HCT116 (cell line): ENCODE results near the gene CRIP2. TPM values are rescaled to one million over a fixed set of nuclear protein-coding genes. Genes with fewer than 3 reads are reported as not detected.

Experiments used
- ATAC-seq: fragments of 200-7000 bp; cut with Tn5 transposase; 2 replicates; pipeline ENCODE4 v1.9.1; 2020; ENCODE audit warnings: mild to moderate bottlenecking, moderate library complexity
- Bru-seq: library from RNA; stranded (reverse); fragments of 400-500 nt; gene quantifications from one replicate; lab custom pipeline; 2021; lab: Mats Ljungman, UMichigan
- BruChase-seq, 2 experiments: library from RNA; stranded (reverse); fragments of 400-500 nt; gene quantifications; one replicate each; lab custom pipeline; 2021; lab: Mats Ljungman, UMichigan
- BruUV-seq: library from RNA; stranded (reverse); fragments of 400-500 nt; replicated peaks from 2 replicates; lab custom pipeline; 2021; lab: Mats Ljungman, UMichigan
- CTCF ChIA-PET: fragments of 300-600 bp; sonication (Branson Sonifier 250); formaldehyde crosslinking; loops from one replicate; lab custom pipeline; 2021; ENCODE audit warnings: antibody characterized with exemption; lab: Charles Lee
- POLR2A ChIA-PET: fragments of 300-600, 350-600 bp; sonication (Branson Sonifier 250); formaldehyde crosslinking; loops from one replicate; lab custom pipeline; 2021; ENCODE audit warnings: antibody characterized with exemption; lab: Charles Lee
- RAD21 ChIA-PET, 2 experiments: fragments of 300-600 bp; sonication (Branson Sonifier 250); formaldehyde crosslinking; loops; one replicate each; lab custom pipeline; 2023; ENCODE audit warnings: low total read pairs in 2 of 2; ENCODE audit not compliant: uncharacterized antibody in 2 of 2, unreplicated experiment in 2 of 2, low non-redundant PET in 1 of 2; lab: Charles Lee
- DNase-seq: peaks from one replicate; pipeline ENCODE4 v3.0.0-alpha.2; 2010; ENCODE audit warnings: low read depth, low spot score
- H2AFZ ChIP-seq: fragments of 200-600 bp; shearing (Covaris generic), sonication (generic); 2 replicates; pipeline ENCODE4 v1.6.1; 2017; ENCODE audit warnings: low read depth, mixed run types, mixed read lengths, antibody characterized with exemption, low read length; ENCODE audit not compliant: poor library complexity, severe bottlenecking
- H3K27ac ChIP-seq: 2 replicates; pipeline ENCODE4 v1.5.1; 2012; ENCODE audit warnings: low read depth, low read length
- H3K27me3 ChIP-seq: fragments of 200-600 bp; sonication (generic); 2 replicates; pipeline ENCODE4 v1.6.1; 2016; ENCODE audit warnings: mixed run types, low read length, mixed read lengths; ENCODE audit not compliant: insufficient read depth
- H3K36me3 ChIP-seq, 2 experiments: fragments of 200-500 bp in 1 of 2; fragments of 200-600 bp in 1 of 2; sonication (Bioruptor generic) in 1 of 2; sonication (generic) in 1 of 2; 2 replicates each; pipeline versions ENCODE4 v1.5.1 to v1.6.1; 2014 to 2016; ENCODE audit warnings: low read length in 2 of 2, inconsistent platforms in 1 of 2, mixed read lengths in 1 of 2, mixed run types in 1 of 2; ENCODE audit not compliant: insufficient read depth in 2 of 2, control insufficient read depth in 1 of 2
- H3K4me1 ChIP-seq, 2 experiments: fragments of 200-600 bp in 1 of 2; sonication (generic) in 1 of 2; 2 replicates each; pipeline versions ENCODE4 v1.5.1 to v1.6.1; 2012 to 2017; ENCODE audit warnings: low read length in 2 of 2, inconsistent platforms in 1 of 2, mild to moderate bottlenecking in 1 of 2, mixed read lengths in 1 of 2, mixed run types in 1 of 2, moderate library complexity in 1 of 2; ENCODE audit not compliant: insufficient read depth in 2 of 2, control insufficient read depth in 1 of 2
- H3K4me2 ChIP-seq: fragments of 200-600 bp; sonication (generic); 2 replicates; pipeline ENCODE4 v1.6.1; 2017; ENCODE audit warnings: mixed run types, low read length, mixed read lengths
- H3K4me3 ChIP-seq, 2 experiments: fragments of 200-600 bp in 1 of 2; sonication (generic) in 1 of 2; replicated peaks in 1 of 2; 2 replicates each; pipeline ENCODE4 v1.5.1; 2011 to 2016; ENCODE audit warnings: low read length in 2 of 2, control low read depth in 1 of 2, low read depth in 1 of 2, mild to moderate bottlenecking in 1 of 2, mixed read lengths in 1 of 2, mixed run types in 1 of 2
- H3K79me2 ChIP-seq: fragments of 200-600 bp; sonication (generic); 2 replicates; pipeline ENCODE4 v1.6.1; 2017; ENCODE audit warnings: mild to moderate bottlenecking, mixed run types, low read length, moderate library complexity, mixed read lengths; ENCODE audit not compliant: insufficient read depth
- H3K9ac ChIP-seq: fragments of 200-600 bp; sonication (generic); 2 replicates; pipeline ENCODE4 v1.6.1; 2016; ENCODE audit warnings: low read length, mixed read lengths
- H3K9me2 ChIP-seq: fragments of 200-600 bp; sonication (generic), shearing (Covaris generic); 2 replicates; pipeline ENCODE4 v1.6.1; 2017; ENCODE audit warnings: mixed run types, mild to moderate bottlenecking, moderate library complexity; ENCODE audit not compliant: insufficient read depth
- H3K9me3 ChIP-seq, 2 experiments: fragments of 200-500 bp in 1 of 2; fragments of 200-600 bp in 1 of 2; sonication (Bioruptor generic) in 1 of 2; sonication (generic) in 1 of 2; 2 replicates each; pipeline ENCODE4 v1.6.1; 2014 to 2017; ENCODE audit warnings: low read length in 2 of 2, mixed read lengths in 2 of 2, inconsistent platforms in 1 of 2, low read depth in 1 of 2, mild to moderate bottlenecking in 1 of 2, mixed run types in 1 of 2, moderate library complexity in 1 of 2; ENCODE audit not compliant: control insufficient read depth in 1 of 2, insufficient read depth in 1 of 2
- H4K20me1 ChIP-seq: fragments of 200-600 bp; sonication (generic), shearing (Covaris generic); 2 replicates; pipeline ENCODE4 v1.6.1; 2017; ENCODE audit warnings: mixed run types, mild to moderate bottlenecking, moderate library complexity; ENCODE audit not compliant: insufficient read depth
- CBX3 ChIP-seq: IDR thresholded peaks from 2 replicates; pipeline ENCODE4 v1.6.1; 2012; ENCODE audit warnings: low read depth
- CEBPB ChIP-seq: IDR thresholded peaks from 2 replicates; pipeline ENCODE4 v1.6.1; 2012; ENCODE audit warnings: low read depth
- EGR1 ChIP-seq: IDR thresholded peaks from 2 replicates; pipeline ENCODE4 v1.6.1; 2012; ENCODE audit warnings: low read depth
- EZH2 ChIP-seq: fragments of 200-600 bp; sonication (generic); IDR thresholded peaks from 2 replicates; pipeline ENCODE4 v1.6.1; 2017; ENCODE audit warnings: antibody characterized with exemption, mixed run types
- JUND ChIP-seq: IDR thresholded peaks from 2 replicates; pipeline ENCODE4 v1.6.1; 2012
- SRF ChIP-seq: IDR thresholded peaks from 2 replicates; pipeline ENCODE4 v1.6.1; 2012; ENCODE audit warnings: low read depth
- intact Hi-C: fragments of 100-400 bp; cut with micrococcal nuclease; formaldehyde crosslinking; loops from 2 replicates; pipeline ENCODE4 v1.10.0; 2022
- long read RNA-seq: library from polyadenylated mRNA; unstranded; transcript quantifications from one replicate; pipeline ENCODE4 v2.0.0, GENCODE V29; 2021; ENCODE audit not compliant: unreplicated experiment
- polyA plus RNA-seq: library from polyadenylated mRNA; unstranded; fragments of >200 nt; gene quantifications from 2 replicates; pipeline ENCODE4 v1.2.1, GENCODE V29; 2012; ENCODE audit warnings: missing spikeins
- total RNA-seq: library from RNA; stranded (reverse); gene quantifications from one replicate; pipeline ENCODE4 v1.2.1, GENCODE V29; 2021; ENCODE audit not compliant: unreplicated experiment
- TF ChIP-seq, protein P1 (sequence below), 3 experiments: fragments of 200-600 bp in 1 of 3; sonication (generic) in 1 of 3; IDR thresholded peaks in 2 of 3; conservative IDR thresholded peaks in 1 of 3; 2 replicates each; pipeline ENCODE4 v1.5.1; 2012 to 2017; ENCODE audit warnings: low read depth in 2 of 3, low read length in 2 of 3, antibody characterized with exemption in 1 of 3, borderline replicate concordance in 1 of 3, control low read depth in 1 of 3, mild to moderate bottlenecking in 1 of 3, mixed read lengths in 1 of 3, mixed run types in 1 of 3, moderate library complexity in 1 of 3; ENCODE audit not compliant: insufficient read depth in 1 of 3

The CRIP2 gene
- 31.1 TPM for total RNA-seq
- polyA plus RNA-seq = 37.8 and 43.3 TPM in 2 replicates
- Bru-seq, nascent RNA = percentile 29 among the genes with signal in this experiment
- percentile 47 among the genes with signal in this experiment for BruChase-seq, experiment 1, labeled RNA remaining after a 6-hour chase
- BruChase-seq, experiment 2, labeled RNA remaining after a 2-hour chase = percentile 38 among the genes with signal in this experiment
- long read RNA-seq, transcript CRIP2-201 (8 exons, 1,857 nt) = major isoform, 27 of 47 reads
- long read RNA-seq, transcript CRIP2-203 (7 exons, 991 nt) = minor isoform, 5 of 47 reads
- long read RNA-seq, partial matches to known transcripts = 11 of 47 reads
- long read RNA-seq, other reads (novel, unspliced or antisense) = 0 of 47 reads

GRCh38 chr14:105474483-105475268, at the start of gene CRIP2:
Gene CRIP2 (plus strand): TSS chr14:105474821. CDS start chr14:105474863, 42 bp downstream.
- Histone ChIP-seq H3K4me3 (peak within 1 kb of the TSS; percentile 48 to 66), H3K36me3 (no peaks in the 10 kb centered on the region; a peak in 1 of 4 replicates), H3K9me2 (no peaks in the 10 kb centered on the region), H2AFZ (no peak within 1 kb of the TSS), H3K9ac (peak within 1 kb of the TSS; percentile 68), H4K20me1 (no peaks in the 10 kb centered on the region), H3K9me3 (no peaks in the 10 kb centered on the region), H3K4me2 (peak within 1 kb of the TSS; percentile 97), H3K27ac (peak within 1 kb of the TSS; percentile 83), H3K4me1 (peaks cover 21 to 27% of the 10 kb centered on the region in 2 experiments), H3K27me3 (no peaks in the 10 kb centered on the region), H3K79me2 (no peaks in the 10 kb centered on the region)
- TF ChIP-seq CBX3 (no peak), JUND (no peak), EZH2 (no peak), CEBPB (no peak), SRF (no peak), EGR1 (no peak)
- TF ChIP-seq, protein P1, sequence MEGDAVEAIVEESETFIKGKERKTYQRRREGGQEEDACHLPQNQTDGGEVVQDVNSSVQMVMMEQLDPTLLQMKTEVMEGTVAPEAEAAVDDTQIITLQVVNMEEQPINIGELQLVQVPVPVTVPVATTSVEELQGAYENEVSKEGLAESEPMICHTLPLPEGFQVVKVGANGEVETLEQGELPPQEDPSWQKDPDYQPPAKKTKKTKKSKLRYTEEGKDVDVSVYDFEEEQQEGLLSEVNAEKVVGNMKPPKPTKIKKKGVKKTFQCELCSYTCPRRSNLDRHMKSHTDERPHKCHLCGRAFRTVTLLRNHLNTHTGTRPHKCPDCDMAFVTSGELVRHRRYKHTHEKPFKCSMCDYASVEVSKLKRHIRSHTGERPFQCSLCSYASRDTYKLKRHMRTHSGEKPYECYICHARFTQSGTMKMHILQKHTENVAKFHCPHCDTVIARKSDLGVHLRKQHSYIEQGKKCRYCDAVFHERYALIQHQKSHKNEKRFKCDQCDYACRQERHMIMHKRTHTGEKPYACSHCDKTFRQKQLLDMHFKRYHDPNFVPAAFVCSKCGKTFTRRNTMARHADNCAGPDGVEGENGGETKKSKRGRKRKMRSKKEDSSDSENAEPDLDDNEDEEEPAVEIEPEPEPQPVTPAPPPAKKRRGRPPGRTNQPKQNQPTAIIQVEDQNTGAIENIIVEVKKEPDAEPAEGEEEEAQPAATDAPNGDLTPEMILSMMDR (IDR thresholded peaks at IDR 0.05 in 2 of 3, conservative IDR thresholded peaks at IDR 0.05 in 1 of 3; ENCODE audit: borderline replicate concordance in 1 of 3, insufficient read depth in 1 of 3, low read depth in 2 of 3, low read length in 2 of 3) = no peak
- CTCF ChIA-PET = no interaction called here
- DNase-seq (no peak), ATAC-seq (peak; percentile 64)
- intact Hi-C loops = no loop called here
- RAD21 ChIA-PET = no interaction called here
- POLR2A ChIA-PET = no interaction called here
- no TSS peak for BruUV-seq
